DOHH2 (cell line): ENCODE data around the gene RAB15.

Experiments used
- H3F3A ChIP-seq: fragments of 200-600 bp; sonication (generic), shearing (Covaris generic); 2 replicates; pipeline ENCODE4 v1.6.0; 2016; ENCODE audit warnings: antibody characterized with exemption, mild to moderate bottlenecking; ENCODE audit not compliant: control insufficient read depth, insufficient read depth
- H3K27ac ChIP-seq: fragments of 200-600 bp; sonication (generic); 2 replicates; pipeline ENCODE4 v1.5.1; 2014; ENCODE audit warnings: low read depth, mild to moderate bottlenecking, low read length, moderate library complexity
- H3K27me3 ChIP-seq: fragments of 200-600 bp; sonication (generic); 2 replicates; pipeline ENCODE4 v1.6.1; 2014; ENCODE audit warnings: mild to moderate bottlenecking, low read length, mixed read lengths; ENCODE audit not compliant: control insufficient read depth
- H3K36me3 ChIP-seq: fragments of 200-600 bp; sonication (generic); 2 replicates; pipeline ENCODE4 v1.6.1; 2014; ENCODE audit warnings: mild to moderate bottlenecking, low read length, moderate library complexity, mixed read lengths; ENCODE audit not compliant: control insufficient read depth
- H3K4me1 ChIP-seq: fragments of 200-600 bp; sonication (generic); 2 replicates; pipeline ENCODE4 v1.6.1; 2014; ENCODE audit warnings: mild to moderate bottlenecking, low read length, mixed read lengths; ENCODE audit not compliant: control insufficient read depth
- H3K4me2 ChIP-seq: fragments of 200-600 bp; sonication (generic); 2 replicates; pipeline ENCODE4 v1.6.0; 2014; ENCODE audit warnings: mild to moderate bottlenecking, low read length, moderate library complexity
- H3K4me3 ChIP-seq: fragments of 200-600 bp; sonication (generic); 2 replicates; pipeline ENCODE4 v1.5.1; 2014; ENCODE audit warnings: mild to moderate bottlenecking, low read length, mixed read lengths
- H3K79me2 ChIP-seq: fragments of 200-600 bp; sonication (generic); 2 replicates; pipeline ENCODE4 v1.6.1; 2014; ENCODE audit warnings: mild to moderate bottlenecking, low read length, mixed read lengths; ENCODE audit not compliant: control insufficient read depth
- H3K9me2 ChIP-seq: fragments of 200-600 bp; sonication (generic); replicated peaks from 2 replicates; pipeline ENCODE4 v1.6.1; 2014; ENCODE audit warnings: mild to moderate bottlenecking, low read length, mixed read lengths; ENCODE audit not compliant: control insufficient read depth
- H3K9me3 ChIP-seq: fragments of 200-600 bp; sonication (generic); 2 replicates; pipeline ENCODE4 v1.6.1; 2014; ENCODE audit warnings: antibody characterized with exemption, low read length, mixed read lengths; ENCODE audit not compliant: control insufficient read depth, insufficient read depth
- H4K20me1 ChIP-seq: fragments of 200-600 bp; sonication (generic); 2 replicates; pipeline ENCODE4 v1.6.0; 2014; ENCODE audit warnings: low read depth, mild to moderate bottlenecking, antibody characterized with exemption, low read length, moderate library complexity; ENCODE audit not compliant: control insufficient read depth, insufficient read depth
- EZH2phosphoT487 ChIP-seq: fragments of 200-600 bp; sonication (generic); IDR thresholded peaks from 2 replicates; pipeline ENCODE4 v1.6.1; 2017; ENCODE audit warnings: borderline replicate concordance, mild to moderate bottlenecking, antibody characterized with exemption, low read length, moderate library complexity, mixed read lengths
- TF ChIP-seq, protein P1 (sequence below): fragments of 200-600 bp; sonication (generic); IDR thresholded peaks from one replicate; pipeline ENCODE4 v1.5.1; 2014; ENCODE audit warnings: antibody characterized with exemption, mild to moderate bottlenecking, low read depth, low read length; ENCODE audit not compliant: poor library complexity, severe bottlenecking

RAB15 gene

DNA sequence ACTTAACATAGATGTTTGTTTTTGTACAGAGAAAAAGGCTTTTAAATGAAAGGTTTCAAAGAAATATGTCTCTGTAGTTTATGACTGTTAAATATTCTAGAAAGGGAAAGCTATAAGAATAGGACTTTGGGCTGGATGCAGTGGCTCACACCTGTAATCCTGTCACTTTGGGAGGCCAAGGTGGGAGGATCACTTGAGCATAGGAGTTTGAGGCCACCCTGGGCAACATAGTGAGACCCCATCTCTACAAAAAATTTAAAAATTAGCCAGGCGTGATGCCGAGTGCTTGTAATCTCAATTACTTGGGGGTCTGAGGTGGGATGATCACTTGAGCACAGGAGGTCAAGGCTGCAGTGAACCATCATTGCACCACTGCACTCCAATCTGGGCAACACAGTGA lies 41.0 kb downstream of the RAB15 start:
- Histone ChIP-seq H3K9me2 (no peaks in the 10 kb centered on the region), H3F3A (no peaks in the 10 kb centered on the region), H3K36me3 (peaks cover 87% of the 10 kb centered on the region), H3K9me3 (no peaks in the 10 kb centered on the region), H3K79me2 (peaks cover 14% of the 10 kb centered on the region), H3K4me3 (no peak overlapping the region), H4K20me1 (no peaks in the 10 kb centered on the region), H3K27ac (no peak overlapping the region), H3K4me2 (no peak overlapping the region), H3K27me3 (no peaks in the 10 kb centered on the region), H3K4me1 (peaks cover 23% of the 10 kb centered on the region)
- TF ChIP-seq, protein P1, sequence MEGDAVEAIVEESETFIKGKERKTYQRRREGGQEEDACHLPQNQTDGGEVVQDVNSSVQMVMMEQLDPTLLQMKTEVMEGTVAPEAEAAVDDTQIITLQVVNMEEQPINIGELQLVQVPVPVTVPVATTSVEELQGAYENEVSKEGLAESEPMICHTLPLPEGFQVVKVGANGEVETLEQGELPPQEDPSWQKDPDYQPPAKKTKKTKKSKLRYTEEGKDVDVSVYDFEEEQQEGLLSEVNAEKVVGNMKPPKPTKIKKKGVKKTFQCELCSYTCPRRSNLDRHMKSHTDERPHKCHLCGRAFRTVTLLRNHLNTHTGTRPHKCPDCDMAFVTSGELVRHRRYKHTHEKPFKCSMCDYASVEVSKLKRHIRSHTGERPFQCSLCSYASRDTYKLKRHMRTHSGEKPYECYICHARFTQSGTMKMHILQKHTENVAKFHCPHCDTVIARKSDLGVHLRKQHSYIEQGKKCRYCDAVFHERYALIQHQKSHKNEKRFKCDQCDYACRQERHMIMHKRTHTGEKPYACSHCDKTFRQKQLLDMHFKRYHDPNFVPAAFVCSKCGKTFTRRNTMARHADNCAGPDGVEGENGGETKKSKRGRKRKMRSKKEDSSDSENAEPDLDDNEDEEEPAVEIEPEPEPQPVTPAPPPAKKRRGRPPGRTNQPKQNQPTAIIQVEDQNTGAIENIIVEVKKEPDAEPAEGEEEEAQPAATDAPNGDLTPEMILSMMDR = no peak
- no peak for TF ChIP-seq EZH2phosphoT487

DNA sequence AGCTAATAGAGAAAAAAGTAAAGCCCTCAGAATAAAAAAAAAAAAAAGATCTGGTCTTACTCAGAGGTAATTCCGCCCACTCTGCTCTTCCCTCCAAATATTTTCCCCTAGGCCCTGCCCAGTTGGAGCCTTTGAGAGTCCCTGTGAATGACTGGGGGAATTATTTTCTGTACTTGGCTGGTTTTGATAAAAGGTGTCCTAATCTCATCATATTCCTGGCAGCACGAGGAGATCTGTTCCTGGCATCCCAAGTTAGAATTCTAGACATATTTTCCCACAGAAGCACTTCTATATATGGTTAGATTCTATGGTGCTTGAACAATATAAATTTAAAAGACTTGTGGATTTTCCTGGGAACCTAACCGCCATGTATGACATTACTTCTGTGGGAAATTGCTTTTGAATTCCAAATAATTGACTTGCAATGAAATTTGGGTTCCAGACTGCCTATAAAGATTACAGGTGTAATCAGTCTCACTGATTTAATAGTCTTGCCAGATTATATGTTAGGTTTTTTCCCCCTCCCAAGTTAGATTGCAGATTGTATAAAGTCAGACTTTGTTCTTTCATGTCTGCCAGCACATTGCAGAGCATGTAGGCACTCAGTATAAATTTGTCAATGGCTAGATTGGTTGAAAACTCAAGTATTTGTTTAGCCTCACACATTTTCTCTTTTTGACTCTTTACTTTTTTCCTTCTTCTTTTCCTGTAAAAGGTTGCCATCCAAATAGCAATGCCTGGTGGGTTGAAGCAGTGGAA lies 41.9 kb downstream of the RAB15 start:
- H3K79me2 ChIP-seq = peaks cover 14% of the 10 kb centered on the region
- H3F3A ChIP-seq = no peaks in the 10 kb centered on the region
- no peaks in the 10 kb centered on the region for H4K20me1 ChIP-seq
- no peaks in the 10 kb centered on the region for H3K9me2 ChIP-seq
- H3K27me3 ChIP-seq = no peaks in the 10 kb centered on the region
- TF ChIP-seq EZH2phosphoT487 = no peak
- TF ChIP-seq, protein P1 = no peak
- peaks cover 23% of the 10 kb centered on the region for H3K4me1 ChIP-seq
- H3K27ac ChIP-seq = no peak overlapping the region
- H3K4me2 ChIP-seq = no peak overlapping the region
- no peaks in the 10 kb centered on the region for H3K9me3 ChIP-seq
- H3K4me3 ChIP-seq = no peak overlapping the region
- H3K36me3 ChIP-seq = peaks cover 92% of the 10 kb centered on the region

DNA sequence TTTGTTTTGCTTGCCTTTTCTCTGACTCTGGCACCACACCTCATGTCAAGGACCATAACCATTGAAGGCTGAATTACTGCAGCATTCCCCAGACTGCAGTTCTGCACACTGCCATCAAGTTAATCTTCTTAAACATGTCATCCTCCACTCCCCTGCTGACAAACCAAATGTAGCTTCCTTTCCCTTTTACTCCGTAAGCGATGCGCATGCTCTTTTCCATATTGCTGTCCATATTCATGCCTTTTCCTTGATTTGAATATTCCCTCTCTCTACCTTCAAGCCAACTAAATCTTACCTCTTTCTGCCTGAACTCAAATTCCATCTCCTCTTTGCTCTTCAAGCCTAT lies 43.1 kb downstream of the RAB15 start:
- Histone ChIP-seq H3K9me2 (no peaks in the 10 kb centered on the region), H3K4me3 (no peak overlapping the region), H3K36me3 (peaks cover 95% of the 10 kb centered on the region), H3K79me2 (peaks cover 14% of the 10 kb centered on the region), H3K4me1 (peaks cover 23% of the 10 kb centered on the region), H3K4me2 (0 out of 2 replicates have a peak overlapping the region, but pooled peaks have one; percentile 6), H3K27ac (peak overlapping the region; percentile 27), H3F3A (no peaks in the 10 kb centered on the region), H4K20me1 (no peaks in the 10 kb centered on the region), H3K27me3 (no peaks in the 10 kb centered on the region), H3K9me3 (no peaks in the 10 kb centered on the region)
- TF ChIP-seq EZH2phosphoT487 = no peak
- TF ChIP-seq, protein P1 = no peak
